GM12864 (cell line): ENCODE results near the gene MUC16.

ENCODE experiments used
- DNase-seq: peaks from one replicate; pipeline ENCODE4 v3.0.0-alpha.2; 2011; ENCODE audit warnings: low read depth
- H3K4me3 ChIP-seq: 2 replicates; pipeline ENCODE4 v1.5.1; 2011; ENCODE audit warnings: mild to moderate bottlenecking, low read depth, low read length, control low read depth
- TF ChIP-seq, protein P1 (sequence below): IDR thresholded peaks from 2 replicates; pipeline ENCODE4 v1.5.1; 2011; ENCODE audit warnings: low read depth, mild to moderate bottlenecking, moderate library complexity, low read length, control low read depth, inconsistent platforms; ENCODE audit errors: missing control alignments

MUC16 gene

DNA sequence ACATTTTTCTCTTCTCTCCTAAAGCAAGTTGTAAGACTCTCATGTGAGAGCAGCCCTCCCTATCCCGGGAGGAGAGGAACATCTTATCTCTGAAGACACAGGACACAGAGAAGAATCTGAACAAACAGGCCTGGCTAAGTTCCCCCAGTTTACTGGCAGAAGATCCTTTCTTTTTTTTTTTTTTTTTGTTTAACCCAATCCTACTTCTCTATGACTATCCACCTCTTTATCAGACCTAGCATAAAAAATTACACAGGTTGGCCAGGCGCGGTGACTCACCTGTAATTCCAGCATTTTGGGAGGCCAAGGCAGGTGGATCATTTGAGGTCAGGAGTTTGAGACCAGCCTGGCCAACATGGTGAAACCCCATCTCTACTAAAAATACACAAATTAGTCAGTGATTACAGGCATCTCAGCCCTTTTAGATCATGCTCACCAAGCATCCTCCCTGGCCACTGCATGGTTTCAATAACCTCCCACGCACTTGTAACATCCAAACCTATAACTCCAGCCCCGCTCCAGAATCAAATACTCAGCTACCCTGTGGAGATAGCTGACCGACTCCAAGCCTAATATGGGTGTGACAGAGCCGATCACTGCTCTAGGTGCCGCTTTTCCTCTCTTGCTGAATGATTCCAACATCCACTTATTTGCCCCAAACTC lies 27.3 kb upstream of the MUC16 start:
- DNase-seq, result no peak
- TF ChIP-seq, protein P1, sequence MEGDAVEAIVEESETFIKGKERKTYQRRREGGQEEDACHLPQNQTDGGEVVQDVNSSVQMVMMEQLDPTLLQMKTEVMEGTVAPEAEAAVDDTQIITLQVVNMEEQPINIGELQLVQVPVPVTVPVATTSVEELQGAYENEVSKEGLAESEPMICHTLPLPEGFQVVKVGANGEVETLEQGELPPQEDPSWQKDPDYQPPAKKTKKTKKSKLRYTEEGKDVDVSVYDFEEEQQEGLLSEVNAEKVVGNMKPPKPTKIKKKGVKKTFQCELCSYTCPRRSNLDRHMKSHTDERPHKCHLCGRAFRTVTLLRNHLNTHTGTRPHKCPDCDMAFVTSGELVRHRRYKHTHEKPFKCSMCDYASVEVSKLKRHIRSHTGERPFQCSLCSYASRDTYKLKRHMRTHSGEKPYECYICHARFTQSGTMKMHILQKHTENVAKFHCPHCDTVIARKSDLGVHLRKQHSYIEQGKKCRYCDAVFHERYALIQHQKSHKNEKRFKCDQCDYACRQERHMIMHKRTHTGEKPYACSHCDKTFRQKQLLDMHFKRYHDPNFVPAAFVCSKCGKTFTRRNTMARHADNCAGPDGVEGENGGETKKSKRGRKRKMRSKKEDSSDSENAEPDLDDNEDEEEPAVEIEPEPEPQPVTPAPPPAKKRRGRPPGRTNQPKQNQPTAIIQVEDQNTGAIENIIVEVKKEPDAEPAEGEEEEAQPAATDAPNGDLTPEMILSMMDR, result no peak
- H3K4me3 ChIP-seq, result no peak overlapping the region

DNA sequence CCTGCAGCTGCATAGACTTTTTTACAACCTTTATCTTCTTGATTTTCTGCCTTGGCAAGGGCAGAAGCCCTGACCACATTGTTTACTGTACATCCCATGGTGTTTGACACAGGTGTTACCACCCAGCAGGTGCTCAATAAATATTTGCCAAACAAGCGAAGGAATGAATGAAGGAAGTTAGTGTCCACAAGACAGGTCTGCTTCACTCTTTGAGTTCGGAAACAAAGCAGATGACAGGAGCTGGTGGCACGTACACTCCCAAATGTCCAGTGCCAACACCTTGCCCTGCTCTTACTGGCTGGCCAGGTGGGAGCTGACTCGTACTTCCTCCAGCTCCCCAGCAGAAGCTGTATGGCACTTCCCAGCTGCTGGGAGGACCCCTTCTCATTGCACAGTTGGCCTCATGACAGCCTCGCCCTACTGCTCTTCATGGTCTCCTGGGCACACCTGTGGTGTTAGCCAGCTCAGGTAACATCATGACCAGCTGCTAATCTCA lies 22.0 kb upstream of the MUC16 start:
- no peak for DNase-seq
- H3K4me3 ChIP-seq, result no peak overlapping the region
- TF ChIP-seq, protein P1, result no peak

DNA sequence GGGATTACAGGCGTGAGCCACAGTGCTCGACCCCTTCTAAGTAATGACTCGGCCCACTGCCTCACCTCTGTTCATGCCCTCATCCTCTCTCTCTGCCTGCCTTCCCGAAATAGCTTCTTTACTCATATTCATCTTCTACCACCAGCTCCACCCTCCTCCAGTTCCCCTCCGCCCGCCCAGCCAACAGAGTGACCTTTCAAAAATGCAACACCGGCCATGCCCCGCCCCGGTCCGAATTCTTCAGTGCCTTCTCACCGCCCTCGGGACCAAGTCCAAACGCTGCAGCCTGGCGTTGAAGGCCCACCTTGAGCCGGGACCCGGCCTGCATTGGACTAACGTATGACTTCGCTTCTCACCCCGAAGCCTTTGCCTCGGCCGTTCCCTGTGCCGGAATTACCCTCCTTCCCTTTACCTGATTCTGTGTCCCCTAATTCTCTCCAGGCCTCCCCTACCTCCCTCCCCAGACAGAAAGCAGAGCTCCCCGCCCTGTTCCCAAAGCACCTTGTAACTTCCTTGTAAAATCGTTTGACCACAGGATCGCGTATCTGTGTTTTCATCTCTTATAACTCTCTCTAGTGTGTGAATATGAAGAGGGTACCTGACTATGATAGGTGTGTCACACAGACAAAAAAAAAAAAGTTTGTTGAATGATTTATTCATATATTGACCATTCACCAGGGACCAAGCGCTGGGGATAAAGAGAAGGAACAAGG lies 8.1 kb upstream of the MUC16 start:
- H3K4me3 ChIP-seq, result no peak overlapping the region
- DNase-seq, result no peak
- TF ChIP-seq, protein P1, result no peak

DNA sequence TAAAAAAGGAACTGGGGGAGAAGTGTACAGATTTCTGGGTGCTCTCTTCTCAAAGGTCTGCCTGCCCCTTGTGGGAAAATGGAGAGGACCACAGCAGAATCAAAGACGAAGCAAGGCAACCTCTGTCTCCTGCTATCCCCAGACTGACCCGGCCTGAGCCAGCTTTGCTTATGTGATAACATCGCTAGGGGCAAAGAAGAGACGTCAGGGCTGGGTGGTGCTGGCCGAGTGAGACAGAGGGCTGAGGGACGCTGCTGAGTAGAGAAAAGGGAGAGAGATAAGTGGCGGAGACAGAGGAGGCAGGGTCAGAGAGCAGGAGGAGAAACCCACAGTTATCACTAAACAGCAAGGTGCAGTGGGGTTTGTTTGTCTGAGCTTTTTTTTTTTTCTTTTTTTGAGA lies 4.6 kb upstream of the MUC16 start:
- DNase-seq, result no peak
- no peak overlapping the region for H3K4me3 ChIP-seq
- TF ChIP-seq, protein P1, result no peak

DNA sequence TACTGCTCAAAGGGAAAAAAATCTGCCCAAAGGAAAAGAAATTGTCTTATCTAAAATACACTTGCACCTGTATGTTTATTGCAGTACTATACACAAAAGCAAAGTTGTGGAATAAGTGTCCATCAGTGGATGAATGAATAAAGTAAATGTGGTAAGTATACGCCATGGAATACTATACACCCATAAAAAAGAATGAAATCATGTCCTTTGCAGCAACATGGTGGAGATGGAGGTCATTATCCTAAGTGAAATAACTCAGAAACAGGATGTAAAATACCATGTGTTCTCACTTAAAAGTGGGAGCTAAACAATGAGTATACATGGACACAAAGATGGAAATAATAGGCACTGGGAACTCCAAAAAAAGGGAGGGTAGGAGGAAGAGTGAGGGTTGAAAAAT lies 3.8 kb upstream of the MUC16 start:
- H3K4me3 ChIP-seq, result no peak overlapping the region
- TF ChIP-seq, protein P1, result no peak
- DNase-seq, result no peak

DNA sequence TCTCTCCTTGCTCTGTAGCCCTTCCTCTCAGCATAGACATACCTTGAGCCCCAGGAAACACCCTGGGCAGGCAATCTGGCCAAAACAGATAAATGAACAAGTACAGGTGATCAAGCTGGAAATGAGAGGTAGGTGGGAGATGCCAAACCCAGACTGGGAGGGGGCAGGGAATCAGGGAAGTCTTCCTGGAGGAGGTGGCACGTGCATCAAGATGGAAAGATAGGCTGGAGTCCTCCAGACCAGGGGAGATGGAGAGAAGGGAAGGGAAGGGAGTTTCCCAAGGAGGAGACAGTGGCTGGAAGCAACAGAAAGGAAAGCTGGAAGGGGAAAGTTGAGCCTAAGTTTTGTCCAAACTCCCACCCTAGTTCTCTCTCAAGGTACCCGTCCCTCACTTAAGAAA lies 1.7 kb upstream of the MUC16 start:
- DNase-seq, result no peak
- H3K4me3 ChIP-seq, result no peak overlapping the region
- TF ChIP-seq, protein P1, result no peak
